ENCODE measurements around the gene CDKN1C.
A peak's percentile ranks its signal among the peaks of the same experiment; 100 is the strongest.

Gene CDKN1C

GRCh38 chr11:2898366-2899079, 12.9 kb upstream of the CDKN1C start:
- TF ChIP-seq EZH2 (IDR thresholded peaks at IDR 0.05) (no peak), POLR2AphosphoS5 (IDR thresholded peaks at IDR 0.05; ENCODE audit: borderline replicate concordance, low read depth, low read length) (no peak), FOXP2 (optimal IDR thresholded peaks at IDR 0.05; ENCODE audit: control extremely low read depth, extremely low read length, insufficient read depth) (no peak)
- H3K9me3 ChIP-seq (ENCODE audit: low read depth, low read length) = no peaks in the 10 kb centered on the region
- H3K9ac ChIP-seq (ENCODE audit: insufficient read length) = no peak overlapping the region
- H3K4me3 ChIP-seq = no peak overlapping the region
- no peaks in the 10 kb centered on the region for H3K36me3 ChIP-seq (ENCODE audit: insufficient read depth, low read length)
- H3K27ac ChIP-seq = no peak overlapping the region
- DNase-seq (ENCODE audit: low read depth, low spot score) = no peak

DNA sequence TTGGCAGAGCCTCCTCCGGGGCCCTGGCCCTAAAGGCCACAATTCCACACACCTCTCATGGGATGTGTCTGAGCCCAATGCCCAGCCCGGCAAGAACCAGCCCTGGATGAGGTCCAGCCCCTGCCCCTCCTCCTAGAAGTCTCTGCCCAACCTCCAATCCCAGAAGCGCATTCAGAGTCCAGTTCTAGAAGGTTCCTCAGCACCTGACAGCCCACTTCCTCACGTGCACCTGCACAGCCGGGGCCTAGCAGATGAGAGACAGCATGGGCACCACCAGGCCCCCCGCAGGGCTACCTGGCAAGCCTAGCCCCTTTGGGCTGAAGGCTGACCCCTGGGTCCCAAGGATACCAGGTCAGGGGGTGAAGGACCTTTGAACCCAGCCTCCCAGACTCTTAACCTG, 11.5 kb upstream of the CDKN1C start:
- Histone ChIP-seq H3K4me3 (no peak overlapping the region), H3K36me3 (ENCODE audit: insufficient read depth, low read length) (no peaks in the 10 kb centered on the region), H3K27ac (no peak overlapping the region), H3K9me3 (ENCODE audit: low read depth, low read length) (no peaks in the 10 kb centered on the region), H3K9ac (ENCODE audit: insufficient read length) (no peak overlapping the region)
- no peak for DNase-seq (ENCODE audit: low read depth, low spot score)
- TF ChIP-seq POLR2AphosphoS5 (IDR thresholded peaks at IDR 0.05; ENCODE audit: borderline replicate concordance, low read depth, low read length) (no peak), EZH2 (IDR thresholded peaks at IDR 0.05) (no peak), FOXP2 (optimal IDR thresholded peaks at IDR 0.05; ENCODE audit: control extremely low read depth, extremely low read length, insufficient read depth) (no peak)

GRCh38 chr11:2896047-2896446, 10.5 kb upstream of the CDKN1C start:
- H3K36me3 ChIP-seq (ENCODE audit: insufficient read depth, low read length) = no peaks in the 10 kb centered on the region
- H3K9ac ChIP-seq (ENCODE audit: insufficient read length) = no peak overlapping the region
- no peak overlapping the region for H3K4me3 ChIP-seq
- TF ChIP-seq POLR2AphosphoS5 (IDR thresholded peaks at IDR 0.05; ENCODE audit: borderline replicate concordance, low read depth, low read length) (no peak), FOXP2 (optimal IDR thresholded peaks at IDR 0.05; ENCODE audit: control extremely low read depth, extremely low read length, insufficient read depth) (no peak), EZH2 (IDR thresholded peaks at IDR 0.05) (no peak)
- no peak overlapping the region for H3K27ac ChIP-seq
- DNase-seq (ENCODE audit: low read depth, low spot score) = no peak
- no peaks in the 10 kb centered on the region for H3K9me3 ChIP-seq (ENCODE audit: low read depth, low read length)

- Histone ChIP-seq H3K36me3 (ENCODE audit: insufficient read depth, low read length) (no peaks in the 10 kb centered on the region), H3K27ac (no peak overlapping the region), H3K4me3 (no peak overlapping the region), H3K9me3 (ENCODE audit: low read depth, low read length) (no peaks in the 10 kb centered on the region), H3K9ac (ENCODE audit: insufficient read length) (no peak overlapping the region)
- TF ChIP-seq POLR2AphosphoS5 (IDR thresholded peaks at IDR 0.05; ENCODE audit: borderline replicate concordance, low read depth, low read length) (no peak), EZH2 (IDR thresholded peaks at IDR 0.05) (no peak), FOXP2 (optimal IDR thresholded peaks at IDR 0.05; ENCODE audit: control extremely low read depth, extremely low read length, insufficient read depth) (no peak)
- DNase-seq (ENCODE audit: low read depth, low spot score) = no peak
These were observed 8.4 kb upstream of the CDKN1C start for GRCh38 chr11:2893935-2894334.

DNA sequence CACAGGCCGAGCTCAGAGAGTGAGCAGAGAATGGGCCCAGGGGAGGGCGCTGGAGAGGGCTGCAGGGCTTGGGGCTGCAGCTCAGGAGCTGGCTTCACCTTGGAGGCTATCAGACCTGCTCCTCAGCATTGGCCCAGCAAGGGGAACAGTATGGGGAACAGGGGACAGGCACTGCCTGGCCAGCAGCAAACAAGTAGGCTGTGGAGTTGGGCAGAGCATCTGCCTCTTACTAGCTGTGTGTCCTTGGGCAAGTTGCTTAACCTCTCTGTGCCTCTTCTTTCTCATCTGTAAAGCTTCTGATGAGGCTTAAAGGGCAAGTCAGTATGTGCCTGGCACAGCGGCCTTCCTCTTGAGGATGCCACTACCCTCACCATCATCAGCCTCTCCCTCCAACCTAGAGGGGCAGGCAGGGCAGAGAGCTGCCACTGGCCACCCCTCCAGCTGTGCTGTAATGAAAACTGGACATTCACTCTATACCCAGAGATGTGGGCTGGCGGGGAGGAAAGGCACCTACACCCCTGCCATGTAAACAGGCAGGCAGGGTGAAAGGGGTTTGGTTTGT, 7.5 kb upstream of the CDKN1C start:
- Histone ChIP-seq H3K4me3 (peak overlapping the region; percentile 76), H3K9me3 (ENCODE audit: low read depth, low read length) (no peaks in the 10 kb centered on the region), H3K27ac (no peak overlapping the region), H3K9ac (ENCODE audit: insufficient read length) (no peak overlapping the region), H3K36me3 (ENCODE audit: insufficient read depth, low read length) (no peaks in the 10 kb centered on the region)
- TF ChIP-seq EZH2 (IDR thresholded peaks at IDR 0.05) (no peak), POLR2AphosphoS5 (IDR thresholded peaks at IDR 0.05; ENCODE audit: borderline replicate concordance, low read depth, low read length) (no peak), FOXP2 (optimal IDR thresholded peaks at IDR 0.05; ENCODE audit: control extremely low read depth, extremely low read length, insufficient read depth) (no peak)
- no peak for DNase-seq (ENCODE audit: low read depth, low spot score)

DNA sequence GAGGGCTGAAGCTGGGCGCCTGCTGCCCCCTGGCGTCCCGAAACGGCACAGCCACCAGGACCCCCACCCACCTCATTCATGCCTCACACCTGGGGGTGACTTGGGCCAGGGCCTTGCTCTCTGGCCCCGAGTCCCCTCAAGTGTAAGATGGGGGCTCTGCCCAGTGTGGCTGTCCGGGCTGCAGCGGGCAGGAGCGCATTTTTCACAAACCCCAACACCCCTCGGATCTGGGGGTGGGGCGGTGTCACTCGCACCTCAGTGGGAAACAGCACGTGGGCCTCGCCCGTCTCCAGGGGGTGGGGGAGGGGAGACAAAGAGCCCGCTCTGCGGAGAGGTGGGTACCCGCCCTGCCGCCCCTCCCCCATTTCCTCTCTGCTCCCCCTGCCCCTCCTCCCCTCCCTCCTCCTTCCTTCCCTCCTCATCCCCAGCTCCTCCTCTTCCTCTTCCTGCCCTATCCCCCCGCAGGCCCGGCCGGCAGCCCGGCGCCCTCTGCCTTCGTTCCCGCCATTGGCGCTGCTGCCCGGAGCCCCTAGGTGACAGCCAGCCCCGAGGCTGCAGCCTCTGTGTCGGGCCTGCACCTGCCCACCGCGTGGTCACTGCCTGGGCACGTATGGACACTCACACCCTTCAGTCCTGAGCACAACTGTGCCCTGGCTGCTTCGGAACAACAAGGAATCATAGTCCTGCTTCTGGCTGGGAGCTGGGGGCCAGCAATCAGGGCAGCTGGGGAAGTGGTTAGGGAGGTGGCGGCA, 6.8 kb upstream of the CDKN1C start:
- DNase-seq (ENCODE audit: low read depth, low spot score) = no peak
- H3K4me3 ChIP-seq = peak overlapping the region; percentile 76
- peak overlapping the region; percentile 74 for H3K9ac ChIP-seq (ENCODE audit: insufficient read length)
- H3K36me3 ChIP-seq (ENCODE audit: insufficient read depth, low read length) = no peaks in the 10 kb centered on the region
- peak; percentile 49; the same call in 1 of the 2 replicates for TF ChIP-seq POLR2AphosphoS5 (IDR thresholded peaks at IDR 0.05; ENCODE audit: borderline replicate concordance, low read depth, low read length)
- peak; percentile 48 for TF ChIP-seq FOXP2 (optimal IDR thresholded peaks at IDR 0.05; ENCODE audit: control extremely low read depth, extremely low read length, insufficient read depth)
- TF ChIP-seq EZH2 (IDR thresholded peaks at IDR 0.05) = no peak
- H3K9me3 ChIP-seq (ENCODE audit: low read depth, low read length) = no peaks in the 10 kb centered on the region
- peak overlapping the region; percentile 36; the same call in 1 of the 2 replicates for H3K27ac ChIP-seq

DNA sequence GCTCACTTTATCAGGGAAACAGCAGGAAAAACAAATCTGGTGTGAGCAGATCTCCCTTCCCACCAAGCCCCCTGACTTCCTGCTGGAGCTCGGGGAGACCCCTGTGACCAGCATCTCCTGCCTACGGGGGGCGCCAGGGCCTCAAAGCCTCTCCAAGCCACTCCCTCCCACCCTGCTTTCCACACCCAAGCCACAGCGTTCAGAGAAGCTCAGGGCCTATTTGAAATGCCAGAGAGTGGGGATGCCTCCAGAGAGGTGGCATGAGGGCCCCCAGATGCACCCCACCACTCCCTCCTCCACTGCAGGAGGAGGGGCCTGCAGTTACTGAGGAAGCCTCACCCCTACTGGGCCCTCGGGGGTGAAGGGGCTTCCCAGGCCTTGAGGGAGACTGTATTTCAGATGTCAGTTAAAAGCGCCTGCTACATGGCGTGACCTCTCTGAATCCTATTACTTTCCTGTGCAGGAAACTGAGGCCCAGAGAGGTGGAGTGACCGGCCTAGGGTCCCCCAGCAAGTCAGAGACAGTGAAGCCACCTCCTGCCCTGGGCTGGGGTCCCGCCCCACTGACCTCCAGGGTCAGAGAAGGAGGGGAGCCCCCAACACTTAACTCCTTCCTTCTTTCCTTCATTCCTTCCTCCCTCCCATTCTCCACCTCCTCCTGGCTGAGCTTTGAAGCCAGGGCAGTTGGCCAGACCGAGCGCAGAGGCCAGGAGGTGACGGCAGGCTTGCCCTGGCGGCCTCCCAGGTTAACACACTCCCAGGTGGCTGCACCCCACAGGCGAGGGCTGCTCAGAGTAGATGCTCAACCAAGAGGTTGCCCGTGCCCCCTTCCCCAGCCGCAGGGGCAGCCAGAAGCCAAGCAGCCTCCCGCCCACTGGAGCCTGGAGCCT, 6.0 kb upstream of the CDKN1C start:
- peak overlapping the region; percentile 76 for H3K4me3 ChIP-seq
- H3K9ac ChIP-seq (ENCODE audit: insufficient read length) = peak overlapping the region; percentile 55
- no peaks in the 10 kb centered on the region for H3K36me3 ChIP-seq (ENCODE audit: insufficient read depth, low read length)
- H3K27ac ChIP-seq = no peak overlapping the region
- no peak for DNase-seq (ENCODE audit: low read depth, low spot score)
- no peak for TF ChIP-seq EZH2 (IDR thresholded peaks at IDR 0.05)
- TF ChIP-seq POLR2AphosphoS5 (IDR thresholded peaks at IDR 0.05; ENCODE audit: borderline replicate concordance, low read depth, low read length) = no peak
- TF ChIP-seq FOXP2 (optimal IDR thresholded peaks at IDR 0.05; ENCODE audit: control extremely low read depth, extremely low read length, insufficient read depth) = no peak
- no peaks in the 10 kb centered on the region for H3K9me3 ChIP-seq (ENCODE audit: low read depth, low read length)

All from SK-N-MC (cell line).